GM10847 (cell line): Measurements from ENCODE around the gene TP53AIP1.

ENCODE experiments used
- POLR2A ChIP-seq: IDR thresholded peaks from 2 replicates; pipeline ENCODE4 v1.6.1; 2011; ENCODE audit not compliant: insufficient read length; ENCODE audit errors: extremely low read depth

Gene TP53AIP1

GRCh38 chr11:128902515-128903066 lies 40.1 kb downstream of the TP53AIP1 start:
- no peak for TF ChIP-seq POLR2A

GRCh38 chr11:128901653-128902514 lies 40.8 kb downstream of the TP53AIP1 start:
- no peak for TF ChIP-seq POLR2A

- no peak for TF ChIP-seq POLR2A
Measured at GRCh38 chr11:128900468-128900867, 42.2 kb downstream of the TP53AIP1 start.

DNA sequence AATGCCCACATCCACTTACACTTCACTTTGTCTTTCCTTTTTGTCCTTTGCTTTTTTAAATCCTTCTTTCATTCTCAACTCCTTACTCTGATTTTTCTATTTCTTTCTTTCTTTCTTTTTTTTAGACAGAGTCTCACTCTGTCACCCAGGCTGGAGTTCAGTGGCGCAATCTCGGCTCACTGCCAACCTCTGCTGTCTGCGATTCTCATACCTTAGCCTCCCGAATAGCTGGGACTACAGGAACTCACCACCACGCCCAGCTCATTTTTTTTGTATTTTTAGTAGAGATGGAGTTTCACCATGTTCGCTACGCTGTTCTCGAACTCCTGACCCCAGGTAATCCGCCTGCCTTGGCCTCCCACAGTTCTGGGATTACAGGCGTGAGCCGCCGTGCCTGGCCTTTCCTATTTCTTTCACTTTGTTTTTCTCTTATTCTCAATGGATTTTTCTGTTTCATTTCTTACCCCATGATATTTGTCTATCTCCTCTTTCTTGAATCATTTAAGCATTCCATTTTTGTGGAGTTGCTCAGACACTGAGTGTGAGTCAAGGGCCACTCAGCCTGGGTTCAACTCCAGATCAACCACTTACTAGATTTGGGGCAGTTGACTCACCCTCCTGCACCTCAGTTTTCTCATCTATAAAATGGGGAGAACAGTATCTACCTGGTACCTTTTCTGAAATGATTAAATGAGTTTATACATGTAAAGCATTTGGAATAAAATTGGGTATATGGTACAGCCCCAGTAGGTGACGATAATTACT lies 43.9 kb downstream of the TP53AIP1 start:
- TF ChIP-seq POLR2A, result no peak

- TF ChIP-seq POLR2A, result no peak
Measured at GRCh38 chr11:128897826-128898225, 44.8 kb downstream of the TP53AIP1 start.

- TF ChIP-seq POLR2A, result no peak
Measured at GRCh38 chr11:128896356-128896755, 46.3 kb downstream of the TP53AIP1 start.

DNA sequence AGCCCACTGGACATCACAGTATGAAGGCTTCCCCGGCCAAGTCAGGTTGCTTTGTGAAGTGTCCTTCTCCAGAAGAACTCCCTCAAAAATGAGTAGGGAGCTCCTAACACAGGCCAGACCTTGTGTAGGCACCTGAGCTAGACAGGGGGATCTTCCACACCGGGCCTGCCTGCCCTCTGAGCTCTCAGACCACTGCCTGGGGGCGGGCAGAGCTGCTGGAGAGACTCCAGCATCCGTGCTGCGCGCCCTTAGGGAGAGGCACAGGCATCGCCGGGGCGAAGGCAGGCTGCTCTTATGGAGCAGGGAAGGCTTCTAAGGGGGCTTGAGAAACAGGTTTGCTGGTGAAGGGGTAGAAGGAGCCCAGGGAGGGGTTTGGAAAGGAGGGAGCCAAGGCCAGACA lies 47.1 kb downstream of the TP53AIP1 start:
- TF ChIP-seq POLR2A, result no peak

GRCh38 chr11:128894685-128895084 lies 48.0 kb downstream of the TP53AIP1 start:
- no peak for TF ChIP-seq POLR2A

DNA sequence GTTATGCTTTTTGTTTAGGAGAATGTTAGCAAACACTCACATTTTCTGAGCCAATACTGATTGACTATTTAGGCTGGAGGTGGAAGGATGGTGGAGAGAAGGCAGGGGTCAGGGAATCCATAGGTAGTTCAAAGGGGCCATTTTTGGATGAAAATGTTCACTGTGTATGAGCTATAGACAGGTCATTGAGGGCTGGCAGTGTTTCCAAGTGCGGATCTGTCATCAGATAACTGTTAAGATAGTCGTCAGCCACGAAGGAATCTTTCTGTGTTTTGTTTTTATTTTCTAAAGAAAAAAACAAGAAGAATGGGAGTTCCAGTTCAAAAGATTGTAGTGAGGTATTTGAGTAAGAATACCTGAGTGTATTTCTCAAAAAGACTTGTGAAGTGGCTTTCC lies 48.4 kb downstream of the TP53AIP1 start:
- TF ChIP-seq POLR2A, result no peak

GRCh38 chr11:128893578-128894285 lies 48.9 kb downstream of the TP53AIP1 start:
- TF ChIP-seq POLR2A, result no peak

- TF ChIP-seq POLR2A, result no peak
Measured at GRCh38 chr11:128892866-128893565, 49.7 kb downstream of the TP53AIP1 start.

DNA sequence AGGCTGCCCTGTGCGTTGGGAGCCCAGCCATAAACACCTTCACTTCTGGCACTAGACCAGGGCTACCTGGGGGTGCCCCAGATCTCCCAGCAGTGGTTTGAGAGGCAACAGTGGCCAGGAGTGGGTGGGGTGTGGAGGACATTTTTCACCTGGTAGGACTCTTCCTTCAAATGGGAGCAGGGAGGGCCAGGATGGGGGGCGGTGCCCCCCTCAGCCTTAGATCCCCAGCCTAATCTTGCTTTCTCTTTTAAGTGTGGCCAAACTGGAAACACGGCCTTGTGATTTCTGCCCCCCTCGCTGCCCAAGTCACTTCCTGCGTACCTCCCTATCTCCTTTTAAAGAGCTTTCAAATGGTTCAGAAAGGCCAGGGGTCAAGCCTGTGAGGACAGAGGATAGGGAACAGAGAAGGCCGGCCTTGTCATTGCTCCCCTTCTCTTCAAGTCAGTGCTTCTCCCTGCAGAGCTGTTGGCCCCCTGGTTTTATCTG lies 50.7 kb downstream of the TP53AIP1 start:
- no peak for TF ChIP-seq POLR2A

DNA sequence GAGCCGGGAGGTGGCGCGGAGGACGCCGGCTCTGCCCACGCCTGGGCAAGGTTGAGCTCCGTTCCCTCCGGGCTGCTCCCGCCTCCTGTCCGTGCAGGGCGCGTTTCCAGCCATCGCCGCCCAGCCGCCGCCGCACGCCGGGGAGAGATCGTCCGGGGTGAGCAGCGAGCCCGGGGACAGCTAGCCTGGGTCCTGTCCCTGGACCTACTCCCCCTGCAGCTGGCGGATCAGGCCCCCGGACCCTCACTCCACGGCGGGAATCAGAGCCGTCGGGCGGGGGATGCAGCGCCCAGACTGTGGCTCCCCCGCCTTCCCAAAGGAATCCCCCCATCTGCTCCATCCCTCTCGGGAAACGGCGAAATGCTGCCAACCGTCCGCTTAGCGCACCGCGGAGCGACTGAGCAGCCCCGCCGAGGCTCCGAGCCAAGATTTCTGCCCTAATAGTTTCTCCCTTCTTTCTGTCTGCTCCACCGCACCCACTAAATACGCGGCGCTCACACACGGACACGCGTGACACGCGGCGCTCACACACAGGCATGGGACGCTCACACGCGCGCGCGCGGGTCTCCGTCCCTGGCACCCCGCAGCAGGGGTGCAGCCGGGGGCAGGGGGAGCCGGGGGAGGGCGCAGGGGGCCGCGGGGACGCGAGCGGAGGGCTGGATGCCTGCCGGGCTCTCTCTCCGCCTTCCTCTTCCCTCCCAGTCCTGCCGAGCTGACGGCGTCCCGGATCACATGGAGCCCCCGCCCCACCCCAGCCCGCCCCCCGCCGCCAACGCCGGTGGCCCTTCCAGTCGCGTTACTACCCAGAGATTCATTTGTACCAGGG lies 51.9 kb downstream of the TP53AIP1 start, which contains the start of gene KCNJ5:
TSS of gene KCNJ5 (plus strand) at position 814 of the 826 bp plus-strand sequence. CDS start 19,918 bp downstream, outside the sequence.
- TF ChIP-seq POLR2A, result no peak

DNA sequence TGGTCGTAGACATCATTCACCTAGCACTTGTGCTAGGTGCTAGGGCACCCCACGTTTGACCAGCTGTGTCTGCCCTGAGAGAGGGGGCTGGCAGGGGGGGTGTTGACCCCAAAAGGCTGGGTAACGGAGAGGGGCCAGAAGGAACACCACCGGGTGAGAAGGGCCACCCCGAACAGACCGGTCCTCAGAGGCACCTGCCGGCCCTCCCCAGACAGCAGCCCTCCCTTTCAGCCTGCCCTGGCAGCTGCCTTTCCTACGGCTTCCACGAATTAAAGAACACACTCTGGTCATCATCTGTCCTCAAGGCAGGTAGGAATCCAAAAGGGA lies 52.5 kb downstream of the TP53AIP1 start:
- no peak for TF ChIP-seq POLR2A

DNA sequence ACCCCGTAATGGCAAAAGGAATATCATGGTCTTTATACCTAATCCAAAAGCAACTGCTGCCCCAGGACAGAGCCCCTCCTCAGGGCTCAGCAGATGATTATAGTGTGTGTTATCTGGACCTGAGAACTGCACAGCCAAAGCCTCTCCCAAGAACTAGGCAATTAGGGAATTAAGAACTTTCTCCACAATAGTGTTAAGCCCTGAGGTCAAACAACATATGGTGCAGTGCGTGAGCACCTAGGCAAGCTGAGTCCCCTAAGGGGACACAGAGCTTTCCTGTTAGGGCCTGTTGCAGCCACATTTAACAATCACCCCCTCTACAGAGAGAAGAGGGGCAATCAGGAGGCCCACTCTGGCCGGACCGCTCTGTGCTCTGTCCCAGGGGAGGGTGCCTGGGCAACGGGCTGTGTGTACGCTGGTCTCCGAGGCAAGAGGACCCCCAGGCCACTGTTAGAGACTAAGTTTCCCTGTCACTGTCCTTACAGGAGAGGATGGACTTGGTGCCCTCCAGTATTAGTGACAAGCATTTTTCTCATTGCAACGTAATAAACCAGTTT lies 52.9 kb downstream of the TP53AIP1 start:
- TF ChIP-seq POLR2A, result no peak
